Activated T-cell treated with anti-CD3 and anti-CD28 coated beads for 4 hours (primary cell): Measurements from ENCODE around the gene TBC1D3.
"Not testable (repeated sequence)": the region's sequence is repeated elsewhere in the genome, so short reads cannot be mapped to it uniquely, and the experiment has no call there.

Experiments
- DNase-seq: peaks from one replicate; pipeline ENCODE4 v3.0.0-alpha.2; 2020

The TBC1D3 gene

GRCh38 chr17:38192455-38192854 is at the start of gene TBC1D3:
TSS of gene TBC1D3 (minus strand) at chr17:38192555. CDS start at chr17:38191029, 1,526 bp downstream.
- not testable (repeated sequence) for DNase-seq

GRCh38 chr17:38232790-38233189 is 40.4 kb upstream of the TBC1D3 start:
- DNase-seq = not testable (repeated sequence)

DNA sequence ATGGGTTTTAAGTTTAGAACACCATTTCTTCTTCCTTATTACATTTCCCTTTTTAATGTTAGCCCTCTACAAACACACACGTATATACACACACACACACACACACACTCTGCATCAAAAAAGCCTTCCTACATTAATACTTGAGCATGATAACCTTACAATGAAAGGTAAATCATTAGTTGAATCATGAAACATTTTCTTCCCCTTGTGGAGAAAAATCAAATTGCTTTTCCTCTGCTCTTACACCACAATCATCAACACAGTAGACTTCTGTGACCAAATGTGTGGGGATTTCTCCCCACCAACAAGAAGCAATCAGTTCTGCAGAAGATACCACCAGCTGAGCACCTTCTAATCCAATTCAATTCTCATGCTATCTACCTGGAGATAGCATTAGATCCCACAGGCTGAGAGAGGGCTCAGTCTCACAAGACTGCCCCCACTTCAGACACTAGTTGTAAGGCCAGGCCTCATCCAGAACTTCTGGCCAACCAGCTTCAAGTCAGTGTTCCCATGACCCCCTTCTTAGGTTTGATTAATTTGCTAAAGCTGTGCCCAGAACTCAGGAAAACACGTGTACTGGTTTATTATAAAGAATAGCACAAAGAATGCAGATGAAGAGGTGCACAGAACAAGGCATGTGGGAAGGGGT is 33.6 kb upstream of the TBC1D3 start:
- not testable (repeated sequence) for DNase-seq

DNA sequence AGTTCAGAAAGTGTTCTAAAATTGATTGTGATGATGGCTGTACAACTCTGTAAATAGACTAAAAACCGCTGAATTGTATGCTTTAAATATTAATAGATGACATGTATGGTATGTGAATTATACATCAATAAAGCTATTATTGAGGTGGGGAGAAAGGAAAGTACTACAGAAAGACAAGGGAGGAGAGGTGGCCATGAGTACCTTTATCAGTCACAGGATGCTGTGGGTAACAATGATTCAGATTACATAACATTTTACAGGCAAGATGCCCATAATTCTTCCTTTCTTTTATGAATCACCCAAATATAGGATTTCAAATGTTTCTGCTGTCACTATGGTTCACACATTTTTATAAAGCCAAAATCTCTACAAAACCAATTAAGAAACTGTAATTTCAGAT is 28.5 kb upstream of the TBC1D3 start:
- not testable (repeated sequence) for DNase-seq

GRCh38 chr17:38200271-38200670 is 7.9 kb upstream of the TBC1D3 start:
- DNase-seq = not testable (repeated sequence)

- DNase-seq = not testable (repeated sequence)
Measured at GRCh38 chr17:38134860-38135259, 57.5 kb downstream of the TBC1D3 start.
